ENCODE measurements around the gene ALKBH5. TPM values are rescaled to one million over a fixed set of nuclear protein-coding genes. Genes with fewer than 3 reads are reported as not detected.
"Not testable (repeated sequence)": the region's sequence is repeated elsewhere in the genome, so short reads cannot be mapped to it uniquely, and the experiment has no call there.

Gene ALKBH5
- total and polyA plus RNA-seq, 9 of the 15 experiments (the other 6 are each of a cell fraction or from before 2014, with no cell fraction given): 11.4 to 70.0 (median 47.4) TPM

GRCh38 chr17:18216906-18217305 lies 33.3 kb downstream of the ALKBH5 start:
- H3K4me1 ChIP-seq (replicated peaks in 1 of 2; ENCODE audit: control insufficient read depth in 2 of 2, insufficient read depth in 2 of 2, low read length in 2 of 2): peaks cover 8 to 10% of the 10 kb centered on the region in 2 experiments; a peak in 3 of 5 replicates
- H3K4me3 ChIP-seq; H3K9me3 ChIP-seq (replicated peaks; ENCODE audit: control insufficient read depth, insufficient read depth, low read depth, low read length); H3K79me2 ChIP-seq (ENCODE audit: control insufficient read depth, insufficient read depth, low read length); FAIRE-seq; BruUV-seq (replicated peaks); H3K27ac ChIP-seq (ENCODE audit: extremely low read depth, low read depth, low read length); H2AFZ ChIP-seq (ENCODE audit: low read depth, low read length); intact Hi-C loops (cut with micrococcal nuclease); H4K20me1 ChIP-seq (replicated peaks; ENCODE audit: control insufficient read depth, insufficient read depth, low read length); DNase-seq (ENCODE audit: extremely low read depth in 1 of 4, low spot score in 3 of 4); H3K9ac ChIP-seq (ENCODE audit: insufficient read depth in 1 of 2, low read depth in 2 of 2, low read length in 2 of 2); H3K36me3 ChIP-seq (ENCODE audit: control insufficient read depth, insufficient read depth, low read length); H3K4me2 ChIP-seq (ENCODE audit: insufficient read depth, low read length); ATAC-seq; H3K27me3 ChIP-seq (ENCODE audit: control insufficient read depth in 2 of 2, insufficient read depth in 2 of 2, low read length in 2 of 2); H3K9me1 ChIP-seq (ENCODE audit: control insufficient read depth, insufficient read depth, low read length): not testable (repeated sequence)
- TF ChIP-seq, protein P1, sequence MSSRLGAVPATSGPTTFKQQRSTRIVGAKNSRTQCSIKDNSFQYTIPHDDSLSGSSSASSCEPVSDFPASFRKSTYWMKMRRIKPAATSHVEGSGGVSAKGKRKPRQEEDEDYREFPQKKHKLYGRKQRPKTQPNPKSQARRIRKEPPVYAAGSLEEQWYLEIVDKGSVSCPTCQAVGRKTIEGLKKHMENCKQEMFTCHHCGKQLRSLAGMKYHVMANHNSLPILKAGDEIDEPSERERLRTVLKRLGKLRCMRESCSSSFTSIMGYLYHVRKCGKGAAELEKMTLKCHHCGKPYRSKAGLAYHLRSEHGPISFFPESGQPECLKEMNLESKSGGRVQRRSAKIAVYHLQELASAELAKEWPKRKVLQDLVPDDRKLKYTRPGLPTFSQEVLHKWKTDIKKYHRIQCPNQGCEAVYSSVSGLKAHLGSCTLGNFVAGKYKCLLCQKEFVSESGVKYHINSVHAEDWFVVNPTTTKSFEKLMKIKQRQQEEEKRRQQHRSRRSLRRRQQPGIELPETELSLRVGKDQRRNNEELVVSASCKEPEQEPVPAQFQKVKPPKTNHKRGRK (tag; IDR thresholded peaks at IDR 0.05): 0 out of 2 replicates have a peak, but pooled peaks have one; percentile 18
- in situ Hi-C loops (cut with MboI): loop anchor here (25.0 kb wide), 1 partner anchor 345 kb away; no protein-coding TSS in a partner anchor
- CTCF ChIA-PET (ENCODE audit: low intra/inter-chr PET ratio): interaction anchor here (0.6 kb wide), 1 partner anchor 327 kb away, joined by 3 read pairs; no protein-coding TSS in a partner anchor
- POLR2A ChIA-PET: interaction anchor here (0.9 kb wide), 1 partner anchor 19 kb away, joined by 3 read pairs; no protein-coding TSS in a partner anchor
- 35% methylated on average over 6 of the region's 11 CpGs for WGBS (ENCODE audit: insufficient coverage, low coverage, missing lambda C conversion rate)

- intact Hi-C loops (cut with micrococcal nuclease): no loop called here
- ChIA-PET CTCF (ENCODE audit: low intra/inter-chr PET ratio) (interaction anchor here (0.6 kb wide), 1 partner anchor 327 kb away, joined by 3 read pairs; no protein-coding TSS in a partner anchor), POLR2A (interaction anchor here (0.6 kb wide), 1 partner anchor 54 kb away, joined by 3 read pairs; no protein-coding TSS in a partner anchor)
- H3K36me3 ChIP-seq (ENCODE audit: control insufficient read depth, insufficient read depth, low read length): no peaks in the 10 kb centered on the region
- H3K79me2 ChIP-seq (ENCODE audit: control insufficient read depth, insufficient read depth, low read length): no peaks in the 10 kb centered on the region
- no peak overlapping the region for H3K4me2 ChIP-seq (ENCODE audit: insufficient read depth, low read length)
- DNase-seq (ENCODE audit: extremely low read depth in 1 of 4, low spot score in 3 of 4): peak; percentile 74 to 81 (median 78)
- no peak overlapping the region for H3K27ac ChIP-seq (ENCODE audit: extremely low read depth, low read depth, low read length)
- peak; percentile 96 for ATAC-seq
- H3K9ac ChIP-seq (ENCODE audit: insufficient read depth in 1 of 2, low read depth in 2 of 2, low read length in 2 of 2): no peak overlapping the region
- 0 out of 2 replicates have a peak, but pooled peaks cover 7% of the 10 kb centered on the region for H4K20me1 ChIP-seq (replicated peaks; ENCODE audit: control insufficient read depth, insufficient read depth, low read length)
- no peaks in the 10 kb centered on the region for H3K9me3 ChIP-seq (replicated peaks; ENCODE audit: control insufficient read depth, insufficient read depth, low read depth, low read length)
- WGBS (ENCODE audit: insufficient coverage, low coverage, missing lambda C conversion rate): 0% methylated on average over 5 of the region's 6 CpGs
- in situ Hi-C loops (cut with MboI): loop anchor here (25.0 kb wide), 1 partner anchor 345 kb away; no protein-coding TSS in a partner anchor
- H2AFZ ChIP-seq (ENCODE audit: low read depth, low read length): no peak overlapping the region
- FAIRE-seq: peak; percentile 90
- H3K27me3 ChIP-seq (ENCODE audit: control insufficient read depth in 2 of 2, insufficient read depth in 2 of 2, low read length in 2 of 2): no peaks in the 10 kb centered on the region
- peaks cover 8 to 10% of the 10 kb centered on the region in 2 experiments; a peak in 3 of 5 replicates for H3K4me1 ChIP-seq (replicated peaks in 1 of 2; ENCODE audit: control insufficient read depth in 2 of 2, insufficient read depth in 2 of 2, low read length in 2 of 2)
- no peak overlapping the region for H3K4me3 ChIP-seq
- no TSS peak for BruUV-seq (replicated peaks)
- peaks cover 3% of the 10 kb centered on the region for H3K9me1 ChIP-seq (ENCODE audit: control insufficient read depth, insufficient read depth, low read length)
- TF ChIP-seq, protein P2, sequence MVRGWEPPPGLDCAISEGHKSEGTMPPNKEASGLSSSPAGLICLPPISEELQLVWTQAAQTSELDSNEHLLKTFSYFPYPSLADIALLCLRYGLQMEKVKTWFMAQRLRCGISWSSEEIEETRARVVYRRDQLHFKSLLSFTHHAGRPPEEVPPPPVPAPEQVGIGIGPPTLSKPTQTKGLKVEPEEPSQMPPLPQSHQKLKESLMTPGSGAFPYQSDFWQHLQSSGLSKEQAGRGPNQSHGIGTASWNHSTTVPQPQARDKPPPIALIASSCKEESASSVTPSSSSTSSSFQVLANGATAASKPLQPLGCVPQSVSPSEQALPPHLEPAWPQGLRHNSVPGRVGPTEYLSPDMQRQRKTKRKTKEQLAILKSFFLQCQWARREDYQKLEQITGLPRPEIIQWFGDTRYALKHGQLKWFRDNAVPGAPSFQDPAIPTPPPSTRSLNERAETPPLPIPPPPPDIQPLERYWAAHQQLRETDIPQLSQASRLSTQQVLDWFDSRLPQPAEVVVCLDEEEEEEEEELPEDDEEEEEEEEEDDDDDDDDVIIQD (CRISPR knock-in tag; IDR thresholded peaks at IDR 0.05): no peak
- TF ChIP-seq HINFP (tag; conservative IDR thresholded peaks at IDR 0.05; ENCODE audit: low read depth) (no peak), ZBTB7A (IDR thresholded peaks at IDR 0.05; ENCODE audit: borderline replicate concordance, control insufficient read depth, low read depth, low read length) (peak; percentile 51; the same call in 1 of the 2 replicates), PHF20 (IDR thresholded peaks at IDR 0.05; ENCODE audit: partially characterized antibody) (no peak), ATF2 (CRISPR knock-in tag; IDR thresholded peaks at IDR 0.05) (no peak)
Observed at GRCh38 chr17:18217412-18218015, 33.9 kb downstream of the ALKBH5 start.
